ENCODE data around the gene PROSER2.
"Not testable (repeated sequence)": the region's sequence is repeated elsewhere in the genome, so short reads cannot be mapped to it uniquely, and the experiment has no call there.

Gene PROSER2

GRCh38 chr10:11835704-11836103 is 12.5 kb downstream of the PROSER2 start:
- no peak for DNase-seq (ENCODE audit: low read depth)

- DNase-seq (ENCODE audit: low read depth) = no peak
These were observed 14.4 kb downstream of the PROSER2 start for GRCh38 chr10:11837372-11838161.

- DNase-seq (ENCODE audit: low read depth) = no peak
These were observed 15.2 kb downstream of the PROSER2 start for GRCh38 chr10:11838298-11838852.

GRCh38 chr10:11841375-11841774 is 18.2 kb downstream of the PROSER2 start:
- DNase-seq (ENCODE audit: low read depth) = no peak

GRCh38 chr10:11842411-11842810 is 19.3 kb downstream of the PROSER2 start:
- no peak for DNase-seq (ENCODE audit: low read depth)

GRCh38 chr10:11845113-11845512 is 22.0 kb downstream of the PROSER2 start:
- no peak for DNase-seq (ENCODE audit: low read depth)

- DNase-seq (ENCODE audit: low read depth) = no peak
These were observed 23.4 kb downstream of the PROSER2 start for GRCh38 chr10:11846542-11846941.

- DNase-seq (ENCODE audit: low read depth) = no peak
These were observed 26.1 kb downstream of the PROSER2 start for GRCh38 chr10:11849277-11849676.

- no peak for DNase-seq (ENCODE audit: low read depth)
These were observed 26.8 kb downstream of the PROSER2 start for GRCh38 chr10:11849911-11850310.

GRCh38 chr10:11851910-11852309 is 28.8 kb downstream of the PROSER2 start:
- DNase-seq (ENCODE audit: low read depth) = no peak

- DNase-seq (ENCODE audit: low read depth) = not testable (repeated sequence)
These were observed 29.5 kb downstream of the PROSER2 start for GRCh38 chr10:11852637-11853036.

GRCh38 chr10:11853468-11853867 is 30.3 kb downstream of the PROSER2 start:
- DNase-seq (ENCODE audit: low read depth) = no peak

- no peak for DNase-seq (ENCODE audit: low read depth)
These were observed 31.1 kb downstream of the PROSER2 start for GRCh38 chr10:11854301-11854700.

GRCh38 chr10:11856089-11856488 is 32.9 kb downstream of the PROSER2 start:
- no peak for DNase-seq (ENCODE audit: low read depth)

GRCh38 chr10:11856678-11857077 is 33.5 kb downstream of the PROSER2 start:
- no peak for DNase-seq (ENCODE audit: low read depth)

GRCh38 chr10:11858093-11858492 is 34.9 kb downstream of the PROSER2 start:
- no peak for DNase-seq (ENCODE audit: low read depth)

GRCh38 chr10:11861341-11861740 is 38.2 kb downstream of the PROSER2 start:
- DNase-seq (ENCODE audit: low read depth) = no peak

GRCh38 chr10:11861811-11862428 is 38.8 kb downstream of the PROSER2 start:
- no peak for DNase-seq (ENCODE audit: low read depth)

- peak; percentile 51 for DNase-seq (ENCODE audit: low read depth)
These were observed 40.4 kb downstream of the PROSER2 start for GRCh38 chr10:11863353-11864109.

GRCh38 chr10:11864727-11865126 is 41.6 kb downstream of the PROSER2 start:
- no peak for DNase-seq (ENCODE audit: low read depth)

GRCh38 chr10:11865561-11865960 is 42.4 kb downstream of the PROSER2 start:
- DNase-seq (ENCODE audit: low read depth) = no peak

GRCh38 chr10:11866199-11866925 is 43.2 kb downstream of the PROSER2 start:
- no peak for DNase-seq (ENCODE audit: low read depth)
